ENCODE data around the gene KRTAP10-9. TPM values are rescaled to one million over a fixed set of nuclear protein-coding genes. Genes with fewer than 3 reads are reported as not detected.

The KRTAP10-9 gene
- total RNA-seq, 1 donor from 2014 or later, result not detected

GRCh38 chr21:44664691-44665090 lies 37.8 kb downstream of the KRTAP10-9 start:
- Mint-ChIP-seq H3K27ac (ENCODE audit: unreplicated experiment) (no peak overlapping the region), H3K27me3 (ENCODE audit: unreplicated experiment) (peaks cover 1% of the 10 kb centered on the region), H3K4me3 (ENCODE audit: unreplicated experiment) (no peak overlapping the region), H3K36me3 (ENCODE audit: low read depth, unreplicated experiment) (peaks cover 4% of the 10 kb centered on the region), H3K9me3 (ENCODE audit: unreplicated experiment) (peaks cover 5% of the 10 kb centered on the region), H3K4me1 (ENCODE audit: unreplicated experiment) (no peaks in the 10 kb centered on the region)
- no peak for DNase-seq (ENCODE audit: low spot score)
- TF ChIP-seq CTCF (IDR thresholded peaks at IDR 0.05; ENCODE audit: unreplicated experiment), result no peak

DNA sequence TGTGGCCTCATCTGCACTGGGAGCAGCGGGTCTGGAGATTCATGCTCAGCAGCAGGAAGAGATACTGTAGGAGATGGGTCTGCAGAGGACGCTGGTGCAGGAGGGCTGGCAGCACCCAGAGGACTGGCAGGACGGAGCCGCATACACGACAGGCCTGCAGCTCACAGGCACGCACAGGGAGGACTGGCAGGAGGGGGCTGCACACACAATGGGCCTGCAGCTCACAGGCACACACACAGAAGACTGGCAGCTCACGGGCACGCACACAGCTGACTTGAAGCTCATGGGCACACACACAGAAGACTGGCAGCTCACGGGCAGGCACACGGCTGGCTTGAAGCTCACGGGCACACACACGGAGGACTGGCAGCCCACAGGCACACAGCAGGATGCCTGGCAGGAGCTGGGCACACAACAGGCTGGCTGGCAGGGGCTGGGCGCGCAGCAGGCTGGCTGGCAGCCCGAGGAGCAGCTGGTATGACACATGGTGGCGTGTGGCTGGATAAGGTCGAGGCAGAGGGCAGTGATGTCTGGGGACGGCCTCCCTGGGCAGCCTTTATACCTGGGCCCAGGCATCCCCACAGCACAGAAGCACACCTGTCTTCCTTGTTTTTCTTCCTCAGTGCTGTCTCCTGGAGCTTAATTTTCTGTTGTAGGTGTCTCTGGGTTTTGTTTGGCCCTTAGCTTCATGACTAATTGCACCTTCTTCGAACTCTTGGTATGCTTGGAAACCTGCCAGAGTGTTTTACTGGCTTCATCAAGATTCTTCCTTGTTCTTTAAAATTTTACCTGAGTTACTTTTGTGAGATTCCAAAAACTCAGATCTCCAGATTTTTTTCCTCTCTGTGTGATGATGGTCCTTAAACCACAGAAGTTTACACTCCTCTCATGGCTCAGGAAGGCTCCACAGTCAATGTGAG lies 39.8 kb downstream of the KRTAP10-9 start, which contains the start of gene KRTAP12-2:
Gene KRTAP12-2, minus strand, starts transcription at position 527 of the 920 bp plus-strand sequence. Its CDS starts 41 bp downstream, at position 486.
- Mint-ChIP-seq H3K4me1 (ENCODE audit: unreplicated experiment) (no peaks in the 10 kb centered on the region), H3K36me3 (ENCODE audit: low read depth, unreplicated experiment) (peaks cover 8% of the 10 kb centered on the region), H3K9me3 (ENCODE audit: unreplicated experiment) (peaks cover 10% of the 10 kb centered on the region), H3K27ac (ENCODE audit: unreplicated experiment) (no peak within 1 kb of the TSS), H3K4me3 (ENCODE audit: unreplicated experiment) (no peak within 1 kb of the TSS), H3K27me3 (ENCODE audit: unreplicated experiment) (peaks cover 2% of the 10 kb centered on the region)
- DNase-seq (ENCODE audit: low spot score), result no peak
- no peak for TF ChIP-seq CTCF (IDR thresholded peaks at IDR 0.05; ENCODE audit: unreplicated experiment)

GRCh38 chr21:44667612-44668011 lies 40.7 kb downstream of the KRTAP10-9 start:
- H3K4me3 Mint-ChIP-seq (ENCODE audit: unreplicated experiment), result no peak overlapping the region
- H3K4me1 Mint-ChIP-seq (ENCODE audit: unreplicated experiment), result no peaks in the 10 kb centered on the region
- peaks cover 10% of the 10 kb centered on the region for H3K9me3 Mint-ChIP-seq (ENCODE audit: unreplicated experiment)
- H3K27ac Mint-ChIP-seq (ENCODE audit: unreplicated experiment), result no peak overlapping the region
- no peak for TF ChIP-seq CTCF (IDR thresholded peaks at IDR 0.05; ENCODE audit: unreplicated experiment)
- DNase-seq (ENCODE audit: low spot score), result no peak
- peaks cover 8% of the 10 kb centered on the region for H3K36me3 Mint-ChIP-seq (ENCODE audit: low read depth, unreplicated experiment)
- H3K27me3 Mint-ChIP-seq (ENCODE audit: unreplicated experiment), result peaks cover 2% of the 10 kb centered on the region

GRCh38 chr21:44670642-44671432 lies 43.9 kb downstream of the KRTAP10-9 start:
- no peak overlapping the region for H3K27ac Mint-ChIP-seq (ENCODE audit: unreplicated experiment)
- DNase-seq (ENCODE audit: low spot score), result no peak
- H3K36me3 Mint-ChIP-seq (ENCODE audit: low read depth, unreplicated experiment), result peaks cover 8% of the 10 kb centered on the region
- peaks cover 10% of the 10 kb centered on the region for H3K9me3 Mint-ChIP-seq (ENCODE audit: unreplicated experiment)
- TF ChIP-seq CTCF (IDR thresholded peaks at IDR 0.05; ENCODE audit: unreplicated experiment), result no peak
- no peaks in the 10 kb centered on the region for H3K4me1 Mint-ChIP-seq (ENCODE audit: unreplicated experiment)
- H3K4me3 Mint-ChIP-seq (ENCODE audit: unreplicated experiment), result no peak overlapping the region
- peaks cover 4% of the 10 kb centered on the region for H3K27me3 Mint-ChIP-seq (ENCODE audit: unreplicated experiment)
